T follicular helper cell (primary cell): ENCODE measurements around the gene ACADSB.

Source experiments
- DNase-seq: peaks from one replicate; pipeline ENCODE4 v3.0.0-alpha.2; 2020; ENCODE audit warnings: low read depth

Gene ACADSB

DNA sequence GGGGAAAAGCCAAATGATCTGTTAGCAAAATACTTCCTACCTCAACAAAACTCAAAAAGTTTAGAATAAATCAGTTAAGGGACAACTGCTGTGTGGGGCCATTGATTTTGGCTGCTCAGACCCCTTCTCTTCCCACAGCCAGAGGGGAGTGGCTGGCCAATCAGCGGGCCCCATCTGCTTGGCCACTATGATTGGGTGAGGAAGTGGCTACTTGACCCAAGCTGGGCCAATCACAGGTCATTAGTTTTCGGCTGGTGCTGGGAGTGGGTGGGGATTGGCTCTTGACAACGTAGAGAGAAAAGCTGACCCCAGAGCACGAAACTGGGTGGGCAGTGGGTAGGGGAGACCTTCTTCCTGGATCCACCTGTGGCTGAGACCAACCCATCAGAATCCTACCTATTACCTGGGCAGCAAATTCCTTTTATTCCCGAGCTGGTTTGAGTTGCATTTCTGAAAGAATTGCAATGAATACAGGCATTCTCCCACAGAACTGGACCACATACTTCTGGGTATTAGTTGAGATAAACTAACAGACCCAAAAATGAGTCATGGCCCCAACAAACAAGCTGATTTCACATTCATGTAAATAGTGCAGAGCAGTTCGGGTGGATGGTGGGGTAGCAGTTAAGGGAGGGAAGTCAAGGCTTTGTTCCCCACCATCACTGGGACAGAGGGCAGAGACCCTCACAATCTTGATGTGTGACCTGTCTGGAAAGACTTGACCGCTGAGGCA, 91.4 kb downstream of the ACADSB start:
- no peak for DNase-seq

DNA sequence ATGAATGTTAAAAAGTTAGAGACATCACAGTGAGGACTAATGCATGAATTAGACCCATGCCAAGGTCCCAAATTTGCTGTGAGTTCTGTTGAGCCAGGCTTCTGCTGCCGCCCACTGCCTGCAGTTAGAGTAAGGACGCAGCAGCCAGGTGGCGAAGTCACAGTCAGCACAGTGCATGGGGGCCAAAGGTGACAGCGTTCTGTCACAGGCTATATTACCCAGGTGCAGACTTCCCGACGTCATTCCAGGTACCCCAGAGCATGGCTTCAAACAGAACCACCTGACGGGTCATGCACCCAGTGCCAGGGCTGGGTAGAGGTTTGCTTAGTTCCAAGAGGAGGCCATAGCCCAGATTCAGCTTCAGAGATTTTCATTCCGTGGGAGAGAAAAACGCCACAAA, 93.1 kb downstream of the ACADSB start:
- no peak for DNase-seq

DNA sequence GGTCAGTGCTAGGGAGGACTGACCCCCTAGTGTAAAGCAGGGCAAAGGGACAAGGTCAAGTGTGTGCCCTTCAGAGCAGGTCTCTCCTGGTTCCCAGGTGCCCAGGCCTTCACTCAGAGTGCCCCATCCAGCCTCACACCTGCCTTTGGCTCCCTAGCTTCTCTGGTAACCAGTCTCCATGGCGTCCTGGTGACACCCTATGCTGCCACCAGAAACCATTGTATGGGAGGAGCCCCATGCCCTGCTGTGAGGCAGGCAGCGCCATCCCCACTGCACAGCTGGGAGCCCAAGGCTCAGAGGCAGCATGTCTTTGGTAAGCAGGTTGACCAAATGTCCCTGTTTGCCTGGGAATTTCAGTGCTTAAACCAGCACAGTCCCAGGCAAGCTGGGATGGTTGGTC, 93.9 kb downstream of the ACADSB start:
- no peak for DNase-seq

DNA sequence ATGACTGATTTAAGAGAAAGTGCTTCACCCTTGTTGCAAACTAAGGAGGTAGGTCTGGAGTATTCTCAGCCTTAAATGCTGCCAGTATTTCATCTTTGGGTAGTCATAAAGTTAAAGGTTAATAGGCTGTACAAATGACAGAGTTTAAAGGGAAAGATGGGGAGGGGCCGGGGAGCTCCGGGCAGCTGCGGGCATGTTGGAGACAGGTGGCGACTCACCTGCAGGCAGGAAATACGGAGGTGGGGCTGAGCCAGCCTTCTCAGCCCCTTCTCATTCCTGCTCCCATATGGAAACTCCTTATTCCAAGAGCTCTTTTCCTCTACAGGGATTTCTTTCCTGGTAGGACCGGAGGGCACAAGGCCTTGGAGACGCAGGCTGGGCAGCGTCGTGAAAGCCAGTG, 95.1 kb downstream of the ACADSB start:
- DNase-seq, result no peak
